MCF 10A (cell line): ENCODE measurements around the gene APLP1. TPM values are rescaled to one million over a fixed set of nuclear protein-coding genes. Genes with fewer than 3 reads are reported as not detected.

Experiments
- BruUV-seq: library from RNA; stranded (reverse); fragments of 400-500 nt; replicated peaks from 2 replicates; lab custom pipeline; 2021; lab: Mats Ljungman, UMichigan
- CTCF ChIA-PET: fragments of 300-600 bp; sonication (Branson Sonifier 250); formaldehyde crosslinking; extraction: SDS; loops from one replicate; lab custom pipeline; 2021; ENCODE audit warnings: antibody characterized with exemption, inconsistent platforms; lab: Yijun Ruan, JAX
- POLR2A ChIA-PET: fragments of 300-600, 350-650 bp; sonication (Branson Sonifier 250); formaldehyde crosslinking; extraction: SDS; loops from one replicate; lab custom pipeline; 2020; ENCODE audit warnings: antibody characterized with exemption, inconsistent platforms; lab: Yijun Ruan, JAX
- DNase-seq: peaks from one replicate; pipeline ENCODE4 v3.0.0-alpha.2; 2018; ENCODE audit not compliant: unreplicated experiment
- H3K27ac Mint-ChIP-seq: one replicate; pipeline ENCODE4 v1.8.0; 2022; ENCODE audit warnings: mild to moderate bottlenecking, low read depth, mixed read lengths; ENCODE audit not compliant: unreplicated experiment
- H3K27me3 Mint-ChIP-seq: one replicate; pipeline ENCODE4 v1.8.0; 2022; ENCODE audit warnings: mixed read lengths; ENCODE audit not compliant: insufficient read depth, unreplicated experiment
- H3K36me3 Mint-ChIP-seq: one replicate; pipeline ENCODE4 v1.8.0; 2022; ENCODE audit warnings: mild to moderate bottlenecking, moderate library complexity, mixed read lengths; ENCODE audit not compliant: insufficient read depth, unreplicated experiment
- H3K4me1 Mint-ChIP-seq: one replicate; pipeline ENCODE4 v1.8.0; 2022; ENCODE audit warnings: mixed read lengths; ENCODE audit not compliant: insufficient read depth, unreplicated experiment
- H3K4me3 Mint-ChIP-seq: one replicate; pipeline ENCODE4 v1.8.0; 2022; ENCODE audit warnings: mild to moderate bottlenecking, moderate library complexity, mixed read lengths; ENCODE audit not compliant: unreplicated experiment
- H3K9me3 Mint-ChIP-seq: one replicate; pipeline ENCODE4 v1.8.0; 2022; ENCODE audit warnings: mixed read lengths; ENCODE audit not compliant: unreplicated experiment
- intact Hi-C: fragments of 100-400 bp; cut with micrococcal nuclease; formaldehyde crosslinking; loops from 2 replicates; pipeline ENCODE4 v1.14.1; 2022
- total RNA-seq: library from RNA; stranded (reverse); gene quantifications from 2 replicates; pipeline ENCODE4 v1.2.3, GENCODE V29; 2022
- TF ChIP-seq, protein P1 (sequence below): fragments of 200-600 bp; IDR thresholded peaks from one replicate; pipeline ENCODE4 v1.8.0; 2022; ENCODE audit warnings: antibody characterized with exemption, mild to moderate bottlenecking; ENCODE audit not compliant: unreplicated experiment

The APLP1 gene
- total RNA-seq, 1 experiment from 2014 or later: 2.4 TPM

GRCh38 chr19:35853038-35853756 is 15.2 kb upstream of the APLP1 start:
- intact Hi-C loops: no loop called here
- Mint-ChIP-seq H3K36me3 (no peaks in the 10 kb centered on the region), H3K27me3 (peaks cover 59% of the 10 kb centered on the region), H3K9me3 (no peaks in the 10 kb centered on the region), H3K27ac (no peak overlapping the region), H3K4me3 (no peak overlapping the region), H3K4me1 (no peaks in the 10 kb centered on the region)
- DNase-seq: no peak
- TF ChIP-seq, protein P1, sequence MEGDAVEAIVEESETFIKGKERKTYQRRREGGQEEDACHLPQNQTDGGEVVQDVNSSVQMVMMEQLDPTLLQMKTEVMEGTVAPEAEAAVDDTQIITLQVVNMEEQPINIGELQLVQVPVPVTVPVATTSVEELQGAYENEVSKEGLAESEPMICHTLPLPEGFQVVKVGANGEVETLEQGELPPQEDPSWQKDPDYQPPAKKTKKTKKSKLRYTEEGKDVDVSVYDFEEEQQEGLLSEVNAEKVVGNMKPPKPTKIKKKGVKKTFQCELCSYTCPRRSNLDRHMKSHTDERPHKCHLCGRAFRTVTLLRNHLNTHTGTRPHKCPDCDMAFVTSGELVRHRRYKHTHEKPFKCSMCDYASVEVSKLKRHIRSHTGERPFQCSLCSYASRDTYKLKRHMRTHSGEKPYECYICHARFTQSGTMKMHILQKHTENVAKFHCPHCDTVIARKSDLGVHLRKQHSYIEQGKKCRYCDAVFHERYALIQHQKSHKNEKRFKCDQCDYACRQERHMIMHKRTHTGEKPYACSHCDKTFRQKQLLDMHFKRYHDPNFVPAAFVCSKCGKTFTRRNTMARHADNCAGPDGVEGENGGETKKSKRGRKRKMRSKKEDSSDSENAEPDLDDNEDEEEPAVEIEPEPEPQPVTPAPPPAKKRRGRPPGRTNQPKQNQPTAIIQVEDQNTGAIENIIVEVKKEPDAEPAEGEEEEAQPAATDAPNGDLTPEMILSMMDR: no peak
- ChIA-PET CTCF (no interaction called here), POLR2A (interaction anchor here (0.6 kb wide), 1 partner anchor 360 kb away, joined by 3 read pairs; no protein-coding TSS in a partner anchor)
- no TSS peak for BruUV-seq

- H3K4me3 Mint-ChIP-seq: peak within 1 kb of the TSS; percentile 47
- no peaks in the 10 kb centered on the region for H3K4me1 Mint-ChIP-seq
- intact Hi-C loops: no loop called here
- no peak for DNase-seq
- ChIA-PET POLR2A (interaction anchor here (0.9 to 1.3 kb wide), 2 partner anchors 12 to 23 kb away, joined by 3 read pairs; partner anchors contain the start of gene APLP1), CTCF (no interaction called here)
- TF ChIP-seq, protein P1: no peak
- no TSS peak for BruUV-seq
- H3K27ac Mint-ChIP-seq: no peak within 1 kb of the TSS
- H3K27me3 Mint-ChIP-seq: peaks cover 44% of the 10 kb centered on the region
- H3K9me3 Mint-ChIP-seq: no peaks in the 10 kb centered on the region
- H3K36me3 Mint-ChIP-seq: no peaks in the 10 kb centered on the region
Measured at GRCh38 chr19:35856546-35857149, 11.7 kb upstream of the APLP1 start, which contains the start of gene KIRREL2. Gene KIRREL2 (plus strand): TSS chr19:35856911. CDS start chr19:35857120, 209 bp downstream.

DNA sequence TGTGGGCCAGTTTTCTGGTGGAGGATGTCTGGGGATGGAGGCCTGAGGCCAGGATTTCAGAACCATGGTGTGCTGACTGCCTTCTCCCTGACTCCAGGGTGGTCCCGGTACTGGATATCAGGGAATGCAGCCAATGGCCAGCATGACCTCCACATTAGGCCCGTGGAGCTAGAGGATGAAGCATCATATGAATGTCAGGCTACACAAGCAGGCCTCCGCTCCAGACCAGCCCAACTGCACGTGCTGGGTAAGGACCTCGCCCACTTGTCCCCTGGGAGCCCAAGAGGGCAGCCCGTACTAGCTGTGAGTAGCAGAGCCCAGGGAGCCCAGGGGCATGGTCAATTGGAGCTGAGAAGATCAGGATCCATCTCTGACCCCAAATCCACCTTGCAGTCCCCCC is 10.1 kb upstream of the APLP1 start:
- Mint-ChIP-seq H3K27ac (no peak overlapping the region), H3K4me3 (no peak overlapping the region), H3K4me1 (no peaks in the 10 kb centered on the region), H3K9me3 (no peaks in the 10 kb centered on the region), H3K36me3 (no peaks in the 10 kb centered on the region), H3K27me3 (peaks cover 38% of the 10 kb centered on the region)
- intact Hi-C loops: no loop called here
- POLR2A ChIA-PET: no interaction called here
- no peak for DNase-seq
- CTCF ChIA-PET: no interaction called here
- no TSS peak for BruUV-seq
- TF ChIP-seq, protein P1: no peak

- Mint-ChIP-seq H3K4me3 (no peak overlapping the region), H3K27ac (no peak overlapping the region), H3K9me3 (no peaks in the 10 kb centered on the region), H3K27me3 (peaks cover 27% of the 10 kb centered on the region), H3K36me3 (no peaks in the 10 kb centered on the region), H3K4me1 (no peaks in the 10 kb centered on the region)
- TF ChIP-seq, protein P1: no peak
- ChIA-PET CTCF (no interaction called here), POLR2A (no interaction called here)
- no peak for DNase-seq
- intact Hi-C loops: no loop called here
- BruUV-seq: no TSS peak
Measured at GRCh38 chr19:35859414-35859813, 9.0 kb upstream of the APLP1 start.
